Activated T-cell treated with anti-CD3 and anti-CD28 coated beads for 1 hour (primary cell): Measurements from ENCODE around the gene TMEM240.
"Not testable (repeated sequence)": the region's sequence is repeated elsewhere in the genome, so short reads cannot be mapped to it uniquely, and the experiment has no call there.

ENCODE experiments used
- DNase-seq: peaks from one replicate; pipeline ENCODE4 v3.0.0-alpha.2; 2020; ENCODE audit warnings: low read depth

TMEM240 gene

GRCh38 chr1:1557688-1558087 lies 17.3 kb upstream of the TMEM240 start:
- not testable (repeated sequence) for DNase-seq

- DNase-seq, result not testable (repeated sequence)
Observed at GRCh38 chr1:1556961-1557360, 16.5 kb upstream of the TMEM240 start.

GRCh38 chr1:1556505-1556904 lies 16.1 kb upstream of the TMEM240 start:
- no peak for DNase-seq

GRCh38 chr1:1554926-1555915 lies 14.8 kb upstream of the TMEM240 start:
- no peak for DNase-seq

- no peak for DNase-seq
Observed at GRCh38 chr1:1554550-1554925, 14.1 kb upstream of the TMEM240 start.

GRCh38 chr1:1553821-1554494 lies 13.5 kb upstream of the TMEM240 start:
- no peak for DNase-seq

- DNase-seq, result no peak
Observed at GRCh38 chr1:1552263-1552639, 11.8 kb upstream of the TMEM240 start.

GRCh38 chr1:1551524-1552262 lies 11.3 kb upstream of the TMEM240 start:
- no peak for DNase-seq

- DNase-seq, result no peak
Observed at GRCh38 chr1:1550591-1551432, 10.4 kb upstream of the TMEM240 start.

GRCh38 chr1:1550087-1550486 lies 9.7 kb upstream of the TMEM240 start:
- no peak for DNase-seq

- no peak for DNase-seq
Observed at GRCh38 chr1:1548591-1548990, 8.2 kb upstream of the TMEM240 start.

GRCh38 chr1:1547476-1547875 lies 7.1 kb upstream of the TMEM240 start:
- no peak for DNase-seq

GRCh38 chr1:1547011-1547410 lies 6.6 kb upstream of the TMEM240 start:
- DNase-seq, result no peak

- DNase-seq, result no peak
Observed at GRCh38 chr1:1545946-1546737, 5.7 kb upstream of the TMEM240 start.

- no peak for DNase-seq
Observed at GRCh38 chr1:1544544-1544943, 4.1 kb upstream of the TMEM240 start.

- DNase-seq, result no peak
Observed at GRCh38 chr1:1543706-1544099, 3.3 kb upstream of the TMEM240 start.

GRCh38 chr1:1542766-1543705 lies 2.6 kb upstream of the TMEM240 start:
- DNase-seq, result no peak

- no peak for DNase-seq
Observed at GRCh38 chr1:1541956-1542765, 1.7 kb upstream of the TMEM240 start.
